PC-3 (cell line): ENCODE measurements around the gene TEAD1. TPM values are rescaled to one million over a fixed set of nuclear protein-coding genes. Genes with fewer than 3 reads are reported as not detected.

Source experiments
- ATAC-seq: fragments of 200-7000 bp; cut with Tn5 transposase; 2 replicates; pipeline ENCODE4 v1.9.1; 2020; ENCODE audit warnings: mild to moderate bottlenecking, moderate library complexity
- BruUV-seq: library from RNA; stranded (reverse); fragments of 400-500 nt; replicated peaks from 2 replicates; lab custom pipeline; 2021; lab: Mats Ljungman, UMichigan
- CTCF ChIA-PET: fragments of 300-600 bp; sonication (Branson Sonifier 250); formaldehyde crosslinking; loops from one replicate; lab custom pipeline; 2022; ENCODE audit warnings: antibody characterized with exemption; lab: Charles Lee
- POLR2A ChIA-PET: fragments of 300-600 bp; sonication (Branson Sonifier 250); formaldehyde crosslinking; loops from one replicate; lab custom pipeline; 2022; ENCODE audit warnings: antibody characterized with exemption; ENCODE audit not compliant: unreplicated experiment; lab: Charles Lee
- DNase-seq: peaks from one replicate; pipeline ENCODE4 v3.0.0-alpha.2; 2015
- H2AFZ ChIP-seq: fragments of 300-600 bp; sonication (generic); 2 replicates; pipeline ENCODE4 v1.6.0; 2016; ENCODE audit warnings: antibody characterized with exemption, low read length
- H3F3A ChIP-seq: fragments of 300-600 bp; sonication (generic); one replicate; pipeline ENCODE4 v1.6.0; 2017; ENCODE audit warnings: antibody characterized with exemption, low read length, control low read depth, mild to moderate bottlenecking; ENCODE audit not compliant: unreplicated experiment
- H3K27ac ChIP-seq: fragments of 300-600 bp; sonication (generic); 2 replicates; pipeline ENCODE4 v1.5.1; 2016; ENCODE audit warnings: mild to moderate bottlenecking, low read length
- H3K27me3 ChIP-seq: fragments of 300-600 bp; sonication (generic); 2 replicates; pipeline ENCODE4 v1.6.1; 2016; ENCODE audit warnings: low read length, mixed read lengths
- H3K36me3 ChIP-seq: fragments of 300-600 bp; sonication (generic); 2 replicates; pipeline ENCODE4 v1.6.1; 2016; ENCODE audit warnings: low read depth, mixed run types, low read length, mixed read lengths
- H3K4me1 ChIP-seq: fragments of 300-600 bp; sonication (generic); 2 replicates; pipeline ENCODE4 v1.5.1; 2016; ENCODE audit warnings: low read length; ENCODE audit not compliant: insufficient read depth
- H3K4me2 ChIP-seq: fragments of 300-600 bp; sonication (generic); 2 replicates; pipeline ENCODE4 v1.6.0; 2016; ENCODE audit warnings: low read length
- H3K4me3 ChIP-seq: fragments of 300-600 bp; sonication (generic); 2 replicates; pipeline ENCODE4 v1.5.1; 2016; ENCODE audit warnings: mild to moderate bottlenecking, low read length, mixed read lengths
- H3K79me2 ChIP-seq: fragments of 300-600 bp; sonication (generic); 2 replicates; pipeline ENCODE4 v1.6.1; 2017; ENCODE audit warnings: low read length, mixed read lengths
- H3K9ac ChIP-seq: fragments of 300-600 bp; sonication (generic); 2 replicates; pipeline ENCODE4 v1.6.0; 2016; ENCODE audit warnings: mild to moderate bottlenecking, low read length
- H3K9me2 ChIP-seq: fragments of 300-600 bp; sonication (generic); replicated peaks from 2 replicates; pipeline ENCODE4 v1.6.1; 2016; ENCODE audit warnings: mixed run types, low read length, mixed read lengths
- H3K9me3 ChIP-seq: fragments of 300-600 bp; sonication (generic); 2 replicates; pipeline ENCODE4 v1.6.1; 2016; ENCODE audit warnings: low read length, mixed read lengths
- H4K20me1 ChIP-seq: fragments of 300-600 bp; sonication (generic); 2 replicates; pipeline ENCODE4 v1.6.1; 2016; ENCODE audit warnings: low read length, mixed read lengths
- EZH2 ChIP-seq: fragments of 300-600 bp; sonication (generic); IDR thresholded peaks from one replicate; pipeline ENCODE4 v1.6.1; 2017; ENCODE audit warnings: antibody characterized with exemption, mild to moderate bottlenecking, low read length; ENCODE audit not compliant: unreplicated experiment
- EZH2phosphoT487 ChIP-seq: fragments of 300-600 bp; sonication (generic); IDR thresholded peaks from 2 replicates; pipeline ENCODE4 v1.6.1; 2018; ENCODE audit warnings: mild to moderate bottlenecking, antibody characterized with exemption, low read length, borderline replicate concordance
- intact Hi-C: fragments of 100-400 bp; cut with micrococcal nuclease; formaldehyde crosslinking; loops from 2 replicates; pipeline ENCODE4 v1.9.0; 2023
- total RNA-seq: library from RNA; depleted of rRNA; stranded (reverse); fragments of >200 nt; gene quantifications from 2 replicates; pipeline ENCODE4 v1.2.3, GENCODE V29; 2014
- TF ChIP-seq, protein P1 (sequence below): fragments of 300-600 bp; sonication (generic); conservative IDR thresholded peaks from 2 replicates; pipeline ENCODE4 v1.5.1; 2017; ENCODE audit warnings: antibody characterized with exemption, low read depth, mild to moderate bottlenecking, low read length

Gene TEAD1
- total RNA-seq, 1 experiment from 2014 or later: 70.2 TPM

- H3K27ac ChIP-seq: no peak overlapping the region
- no peak for ATAC-seq
- no peak overlapping the region for H3K4me2 ChIP-seq
Observed at GRCh38 chr11:12786891-12787290, 112.7 kb downstream of the TEAD1 start.

GRCh38 chr11:12787847-12788246 lies 113.6 kb downstream of the TEAD1 start:
- H3K27ac ChIP-seq: no peak overlapping the region
- intact Hi-C loops: no loop called here
- ChIA-PET POLR2A (interaction anchor here (0.6 kb wide), 3 partner anchors 41 to 1051 kb away, joined by 5 to 11 read pairs (median 5); no protein-coding TSS in a partner anchor), CTCF (interaction anchor here (0.6 kb wide), 1 partner anchor 110 kb away, joined by 4 read pairs; no protein-coding TSS in a partner anchor)
- BruUV-seq: no TSS peak
- H3K4me3 ChIP-seq: no peak overlapping the region
- H3K36me3 ChIP-seq: no peaks in the 10 kb centered on the region
- peak; percentile 62 for DNase-seq
- H3F3A ChIP-seq: no peaks in the 10 kb centered on the region
- no peaks in the 10 kb centered on the region for H3K9me2 ChIP-seq
- no peaks in the 10 kb centered on the region for H3K27me3 ChIP-seq
- TF ChIP-seq EZH2phosphoT487 (no peak), EZH2 (no peak)
- TF ChIP-seq, protein P1, sequence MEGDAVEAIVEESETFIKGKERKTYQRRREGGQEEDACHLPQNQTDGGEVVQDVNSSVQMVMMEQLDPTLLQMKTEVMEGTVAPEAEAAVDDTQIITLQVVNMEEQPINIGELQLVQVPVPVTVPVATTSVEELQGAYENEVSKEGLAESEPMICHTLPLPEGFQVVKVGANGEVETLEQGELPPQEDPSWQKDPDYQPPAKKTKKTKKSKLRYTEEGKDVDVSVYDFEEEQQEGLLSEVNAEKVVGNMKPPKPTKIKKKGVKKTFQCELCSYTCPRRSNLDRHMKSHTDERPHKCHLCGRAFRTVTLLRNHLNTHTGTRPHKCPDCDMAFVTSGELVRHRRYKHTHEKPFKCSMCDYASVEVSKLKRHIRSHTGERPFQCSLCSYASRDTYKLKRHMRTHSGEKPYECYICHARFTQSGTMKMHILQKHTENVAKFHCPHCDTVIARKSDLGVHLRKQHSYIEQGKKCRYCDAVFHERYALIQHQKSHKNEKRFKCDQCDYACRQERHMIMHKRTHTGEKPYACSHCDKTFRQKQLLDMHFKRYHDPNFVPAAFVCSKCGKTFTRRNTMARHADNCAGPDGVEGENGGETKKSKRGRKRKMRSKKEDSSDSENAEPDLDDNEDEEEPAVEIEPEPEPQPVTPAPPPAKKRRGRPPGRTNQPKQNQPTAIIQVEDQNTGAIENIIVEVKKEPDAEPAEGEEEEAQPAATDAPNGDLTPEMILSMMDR: no peak
- H3K4me2 ChIP-seq: peak overlapping the region; percentile 44; the same call in 1 of the 2 replicates
- H2AFZ ChIP-seq: no peak overlapping the region
- H3K9me3 ChIP-seq: no peaks in the 10 kb centered on the region
- peaks cover 29% of the 10 kb centered on the region for H3K4me1 ChIP-seq
- H3K79me2 ChIP-seq: peaks cover 72% of the 10 kb centered on the region
- ATAC-seq: peak; percentile 47
- H4K20me1 ChIP-seq: no peaks in the 10 kb centered on the region
- no peak overlapping the region for H3K9ac ChIP-seq

More at GRCh38 chr11:12786891-12787290, 112.7 kb downstream of the TEAD1 start:
- no peaks in the 10 kb centered on the region for H3K9me3 ChIP-seq
- intact Hi-C loops: no loop called here
- no peaks in the 10 kb centered on the region for H3F3A ChIP-seq
- BruUV-seq: no TSS peak
- no peaks in the 10 kb centered on the region for H3K9me2 ChIP-seq
- H3K27me3 ChIP-seq: no peaks in the 10 kb centered on the region
- H3K79me2 ChIP-seq: peaks cover 76% of the 10 kb centered on the region
- CTCF ChIA-PET: no interaction called here
- no peaks in the 10 kb centered on the region for H4K20me1 ChIP-seq
- H3K36me3 ChIP-seq: no peaks in the 10 kb centered on the region
- DNase-seq: no peak
- TF ChIP-seq EZH2phosphoT487: no peak
- TF ChIP-seq, protein P1: no peak
- H3K4me3 ChIP-seq: no peak overlapping the region
- H2AFZ ChIP-seq: no peak overlapping the region
- peaks cover 23% of the 10 kb centered on the region for H3K4me1 ChIP-seq
- H3K9ac ChIP-seq: no peak overlapping the region
- POLR2A ChIA-PET: interaction anchor here (0.6 kb wide), 1 partner anchor 811 kb away, joined by 5 read pairs; no protein-coding TSS in a partner anchor

GRCh38 chr11:12789054-12789453 lies 114.8 kb downstream of the TEAD1 start:
- POLR2A ChIA-PET: no interaction called here
- TF ChIP-seq EZH2 (no peak), EZH2phosphoT487 (no peak)
- TF ChIP-seq, protein P1: no peak
- CTCF ChIA-PET: no interaction called here

More at GRCh38 chr11:12789054-12789453, 114.8 kb downstream of the TEAD1 start:
- H3K9ac ChIP-seq: no peak overlapping the region
- no peak overlapping the region for H2AFZ ChIP-seq
- no peak overlapping the region for H3K4me2 ChIP-seq
- ATAC-seq (no peak), DNase-seq (peak; percentile 23)
- no peak overlapping the region for H3K27ac ChIP-seq
- H4K20me1 ChIP-seq: no peaks in the 10 kb centered on the region
- H3K4me3 ChIP-seq: no peak overlapping the region
- no peaks in the 10 kb centered on the region for H3K9me3 ChIP-seq
- H3F3A ChIP-seq: no peaks in the 10 kb centered on the region
- peaks cover 73% of the 10 kb centered on the region for H3K79me2 ChIP-seq
- H3K36me3 ChIP-seq: no peaks in the 10 kb centered on the region; the same call in 1 of the 2 replicates
- H3K27me3 ChIP-seq: no peaks in the 10 kb centered on the region
- BruUV-seq: no TSS peak
- peaks cover 29% of the 10 kb centered on the region for H3K4me1 ChIP-seq
- no peaks in the 10 kb centered on the region for H3K9me2 ChIP-seq
- intact Hi-C loops: no loop called here
